Right ventricle myocardium inferior (tissue), 1 donor: ENCODE results near the gene TLN1. TPM values are rescaled to one million over a fixed set of nuclear protein-coding genes. Genes with fewer than 3 reads are reported as not detected.

Experiments
- ATAC-seq: fragments of 200-7000 bp; cut with Tn5 transposase; one replicate; pipeline ENCODE4 v1.9.1; 2020; ENCODE audit warnings: mild to moderate bottlenecking, moderate library complexity
- DNase-seq: peaks from one replicate; pipeline ENCODE4 v3.0.0; 2021; ENCODE audit errors: missing footprints
- intact Hi-C: fragments of 100-400 bp; cut with DNase I; formaldehyde crosslinking; loops from one replicate; pipeline ENCODE4 v1.11.0; 2022
- long read RNA-seq: library from polyadenylated mRNA; unstranded; transcript quantifications from one replicate; pipeline ENCODE4 v2.0.0, GENCODE V29; 2021
- total RNA-seq: library from RNA; stranded (reverse); fragmentation: NEBNext Ultra II Directional; extraction: Animal tissue kit (Norgen Biotek cat#: 25700); gene quantifications from one replicate; pipeline ENCODE4 v1.2.1, GENCODE V29; 2021
- donor health status: DM: no; HTN: yes; CAD: no; lungs with severe emphysema.

Gene TLN1
- 255 TPM for total RNA-seq
- long read RNA-seq, partial matches to known transcripts = 169 of 188 reads
- long read RNA-seq, other reads (novel, unspliced or antisense) = 19 of 188 reads

DNA sequence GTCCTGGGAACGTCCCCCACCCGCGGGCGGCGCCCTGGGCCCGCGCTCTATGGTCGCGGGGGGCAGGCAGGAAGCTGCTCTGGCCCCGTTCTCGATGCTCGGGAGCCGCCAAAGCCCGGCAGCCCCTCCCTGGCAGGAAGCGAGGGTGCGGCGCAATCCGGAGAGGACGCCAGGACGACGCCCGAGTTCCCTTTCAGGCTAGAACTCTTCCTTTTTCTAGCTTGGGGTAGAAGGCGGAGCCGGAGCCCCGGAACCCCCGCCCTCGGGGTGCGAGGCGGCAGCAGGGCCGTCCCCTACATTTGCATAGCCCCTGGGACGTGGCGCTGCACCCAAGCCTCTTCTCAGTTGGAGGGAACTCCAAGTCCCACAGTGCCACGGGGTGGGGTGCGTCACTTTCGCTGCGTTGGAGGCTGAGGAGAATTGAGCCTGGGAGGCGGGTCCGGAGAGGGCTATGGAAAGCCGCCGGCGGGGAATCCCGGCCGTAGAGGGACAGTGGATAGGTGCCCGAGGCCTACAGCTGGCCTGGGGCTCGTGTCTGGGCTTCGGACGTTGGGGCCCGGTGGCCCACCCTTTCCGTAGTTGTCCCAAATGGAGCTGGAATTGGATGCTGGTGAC is at the start of gene TLN1, which contains the start of gene CREB3:
Gene TLN1 (minus strand): TSS at position 11 of the 615 bp plus-strand sequence. CDS start 6,501 bp downstream, outside the sequence.
Gene CREB3 (plus strand): TSS at position 482 of the 615 bp plus-strand sequence. CDS start 107 bp downstream, at position 589.
- DNase-seq (peak; percentile 99), ATAC-seq (peak; percentile 94)
- intact Hi-C loops = loop anchor here (2.0 to 5.0 kb wide), 2 partner anchors 17 to 95 kb away; partner anchors contain the start of genes FAM221B, GBA2, RGP1 and TMEM8B

GRCh38 chr9:35781066-35781465 is 49.1 kb upstream of the TLN1 start:
- ATAC-seq = no peak
- intact Hi-C loops = no loop called here
- no peak for DNase-seq

- ATAC-seq = no peak
- intact Hi-C loops = no loop called here
Observed at GRCh38 chr9:35778496-35778895, 46.5 kb upstream of the TLN1 start.

GRCh38 chr9:35776018-35776417 is 44.0 kb upstream of the TLN1 start:
- no peak for ATAC-seq
- no peak for DNase-seq
- intact Hi-C loops = no loop called here

More at GRCh38 chr9:35778496-35778895, 46.5 kb upstream of the TLN1 start:
- DNase-seq = no peak

DNA sequence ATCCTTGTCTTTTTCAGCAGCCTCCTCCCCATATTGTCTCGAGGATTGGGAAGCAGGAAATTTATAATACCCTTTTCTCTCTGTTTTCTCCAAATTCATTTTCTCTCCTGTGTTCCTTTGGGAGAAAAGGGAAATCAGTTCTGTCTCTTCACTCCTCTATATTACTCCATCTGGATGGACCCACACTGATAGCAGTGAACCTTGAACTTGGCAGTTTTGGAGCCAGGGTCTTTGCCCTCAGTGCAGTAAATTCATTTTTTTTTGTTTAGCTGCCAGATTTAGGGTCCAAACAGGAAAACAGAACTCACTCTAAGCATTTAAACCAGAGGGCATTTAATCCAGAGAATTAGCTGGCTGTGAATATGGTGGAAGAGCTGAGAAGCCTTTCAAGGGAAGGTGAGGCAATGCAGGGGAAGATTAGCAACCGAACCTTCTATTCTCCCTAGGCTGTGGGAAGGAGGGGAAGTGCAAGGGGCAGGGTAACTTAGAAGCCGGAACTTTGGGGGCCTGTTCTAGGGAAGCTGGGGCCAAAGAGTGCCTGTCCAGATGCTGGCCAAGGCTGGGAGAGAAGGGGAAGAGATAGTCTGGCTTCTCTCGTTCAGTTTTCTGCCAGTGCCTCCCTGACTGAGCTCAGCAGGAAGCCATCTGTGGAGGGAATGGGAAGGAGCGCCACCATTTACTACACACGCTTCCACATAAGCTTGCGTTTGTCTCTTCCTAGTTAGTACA is 43.1 kb upstream of the TLN1 start:
- no peak for DNase-seq
- intact Hi-C loops = no loop called here
- peak; percentile 64 for ATAC-seq

- no peak for DNase-seq
- intact Hi-C loops = no loop called here
- ATAC-seq = no peak
Observed at GRCh38 chr9:35771943-35772342, 39.9 kb upstream of the TLN1 start.

- ATAC-seq = no peak
Observed at GRCh38 chr9:35771534-35771933, 39.5 kb upstream of the TLN1 start.

GRCh38 chr9:35771075-35771433 is 39.1 kb upstream of the TLN1 start:
- intact Hi-C loops = no loop called here
- ATAC-seq = peak; percentile 87
- DNase-seq = no peak

More at GRCh38 chr9:35771534-35771933, 39.5 kb upstream of the TLN1 start:
- intact Hi-C loops = no loop called here
- no peak for DNase-seq

GRCh38 chr9:35769763-35770162 is 37.8 kb upstream of the TLN1 start:
- ATAC-seq (no peak), DNase-seq (no peak)
- intact Hi-C loops = no loop called here

GRCh38 chr9:35767458-35767857 is 35.5 kb upstream of the TLN1 start:
- ATAC-seq (no peak), DNase-seq (no peak)
- intact Hi-C loops = no loop called here

DNA sequence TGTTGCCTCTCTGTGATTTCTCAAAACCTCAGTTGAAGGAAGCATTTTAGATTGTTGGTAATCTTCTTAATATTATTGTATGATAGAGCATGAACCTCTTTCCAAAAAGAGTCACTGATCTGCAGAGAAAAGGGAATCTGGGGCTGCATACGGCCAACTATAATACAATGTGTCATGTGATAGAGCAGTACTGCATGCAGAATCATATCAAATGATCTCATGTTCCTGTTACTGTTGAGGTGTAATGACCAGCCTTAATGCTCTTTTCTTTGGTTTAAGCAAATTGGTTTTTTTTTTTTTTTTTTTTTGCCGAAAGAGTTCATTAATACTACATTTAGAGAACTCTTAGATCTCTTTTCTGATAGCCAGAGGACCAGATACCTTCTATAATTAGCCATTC is 35.0 kb upstream of the TLN1 start:
- DNase-seq (no peak), ATAC-seq (no peak)
- intact Hi-C loops = no loop called here

GRCh38 chr9:35763803-35764202 is 31.8 kb upstream of the TLN1 start:
- intact Hi-C loops = no loop called here
- ATAC-seq (no peak), DNase-seq (no peak)

- ATAC-seq (no peak), DNase-seq (no peak)
- intact Hi-C loops = no loop called here
Observed at GRCh38 chr9:35763181-35763580, 31.2 kb upstream of the TLN1 start.

GRCh38 chr9:35760651-35761050 is 28.7 kb upstream of the TLN1 start:
- DNase-seq (no peak), ATAC-seq (no peak)
- intact Hi-C loops = no loop called here

DNA sequence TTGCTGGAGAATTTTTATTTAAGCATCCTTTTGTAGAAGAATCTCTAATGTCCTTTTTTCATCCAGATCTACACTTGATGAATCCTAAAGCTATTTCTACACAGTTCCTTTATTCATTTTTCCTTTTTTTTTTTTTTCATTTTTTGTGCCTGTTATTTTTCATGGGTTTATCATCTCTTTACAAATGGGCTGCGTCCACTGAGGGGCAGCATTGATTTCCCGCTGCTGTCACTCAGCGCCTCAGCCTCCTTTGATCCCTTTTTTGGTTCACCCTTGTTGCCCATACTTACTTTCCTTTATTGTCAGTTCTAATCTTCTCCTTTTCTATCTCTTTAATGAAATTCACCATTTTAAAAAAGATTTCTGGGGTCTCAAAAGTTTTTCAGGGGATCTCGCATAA is 27.8 kb upstream of the TLN1 start:
- intact Hi-C loops = no loop called here
- no peak for ATAC-seq

GRCh38 chr9:35758475-35759050 is 26.6 kb upstream of the TLN1 start:
- ATAC-seq (peak; percentile 4), DNase-seq (no peak)
- intact Hi-C loops = no loop called here

More for the DNA sequence above, 27.8 kb upstream of the TLN1 start:
- no peak for DNase-seq

DNA sequence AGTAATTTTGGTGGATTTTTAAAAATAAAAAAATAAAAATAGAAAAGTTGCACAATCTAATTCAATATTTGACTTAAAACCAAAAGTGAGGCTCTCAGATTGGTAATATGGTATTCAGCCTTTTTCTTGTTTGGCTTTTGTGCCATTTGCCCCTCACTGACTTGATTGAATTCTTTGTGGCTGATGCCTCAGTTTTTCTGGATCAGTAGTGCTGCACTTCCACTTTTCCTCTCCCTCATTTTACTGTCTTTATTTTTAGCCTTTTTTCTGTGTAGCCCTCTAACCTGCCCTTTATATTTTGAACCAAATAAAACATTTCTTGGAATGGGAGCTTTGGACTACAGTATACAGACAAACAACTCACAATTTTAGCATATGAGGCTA is 25.9 kb upstream of the TLN1 start:
- DNase-seq (no peak), ATAC-seq (no peak)
- intact Hi-C loops = no loop called here

GRCh38 chr9:35757226-35757891 is 25.4 kb upstream of the TLN1 start:
- intact Hi-C loops = no loop called here
- ATAC-seq (peak; percentile 58), DNase-seq (no peak)
